Superior temporal gyrus (tissue), 1 donor: Measurements from ENCODE around the gene C20orf144.
A peak's percentile ranks its signal among the peaks of the same experiment; 100 is the strongest.

Experiments used
- DNase-seq: peaks from one replicate; pipeline ENCODE4 v3.0.0-alpha.2; 2016; ENCODE audit errors: extremely low spot score

C20orf144 gene

GRCh38 chr20:33664762-33665144 is 2.6 kb downstream of the C20orf144 start:
- DNase-seq, result peak; percentile 12

- peak; percentile 96 for DNase-seq
These were observed 4.4 kb downstream of the C20orf144 start, which contains the start of gene ACTL10 for GRCh38 chr20:33666293-33667244. Gene ACTL10, plus strand, starts transcription at chr20:33666943. Its CDS starts 555 bp downstream, at chr20:33667498.

- DNase-seq, result peak; percentile 16
These were observed 5.1 kb downstream of the C20orf144 start for GRCh38 chr20:33667245-33667675.

GRCh38 chr20:33667676-33668465 is 5.7 kb downstream of the C20orf144 start:
- peak; percentile 80 for DNase-seq

- peak; percentile 8 for DNase-seq
These were observed 6.5 kb downstream of the C20orf144 start for GRCh38 chr20:33668466-33669155.

- no peak for DNase-seq
These were observed 7.1 kb downstream of the C20orf144 start for GRCh38 chr20:33669224-33669623.

- peak; percentile 65 for DNase-seq
These were observed 7.9 kb downstream of the C20orf144 start for GRCh38 chr20:33669873-33670640.

GRCh38 chr20:33670715-33671499 is 8.8 kb downstream of the C20orf144 start:
- DNase-seq, result peak; percentile 11

GRCh38 chr20:33671573-33672288 is 9.6 kb downstream of the C20orf144 start:
- no peak for DNase-seq

- DNase-seq, result peak; percentile 12
These were observed 10.4 kb downstream of the C20orf144 start for GRCh38 chr20:33672426-33673113.

- no peak for DNase-seq
These were observed 10.9 kb downstream of the C20orf144 start for GRCh38 chr20:33673114-33673409.

- peak; percentile 8 for DNase-seq
These were observed 11.5 kb downstream of the C20orf144 start for GRCh38 chr20:33673410-33674293.

- peak; percentile 70 for DNase-seq
These were observed 12.4 kb downstream of the C20orf144 start, which contains the start of gene NECAB3 for GRCh38 chr20:33674294-33675135. Gene NECAB3, minus strand, starts transcription at chr20:33674428. Its CDS starts 76 bp downstream, at chr20:33674352.

GRCh38 chr20:33675136-33675959 is 13.2 kb downstream of the C20orf144 start:
- peak; percentile 46 for DNase-seq

- DNase-seq, result no peak
These were observed 14.0 kb downstream of the C20orf144 start for GRCh38 chr20:33676121-33676520.
